NCI-H2107 treated with DMSO at 0.1 percent for 48 hours (cell line): Measurements from ENCODE around the gene RAET1E.
"Not testable (repeated sequence)": the region's sequence is repeated elsewhere in the genome, so short reads cannot be mapped to it uniquely, and the experiment has no call there.

ENCODE experiments used
- DNase-seq: peaks from one replicate; lab custom pipeline; 2025; ENCODE audit not compliant: unreplicated experiment; lab: John Stamatoyannopoulos, UW

RAET1E gene, protein sequence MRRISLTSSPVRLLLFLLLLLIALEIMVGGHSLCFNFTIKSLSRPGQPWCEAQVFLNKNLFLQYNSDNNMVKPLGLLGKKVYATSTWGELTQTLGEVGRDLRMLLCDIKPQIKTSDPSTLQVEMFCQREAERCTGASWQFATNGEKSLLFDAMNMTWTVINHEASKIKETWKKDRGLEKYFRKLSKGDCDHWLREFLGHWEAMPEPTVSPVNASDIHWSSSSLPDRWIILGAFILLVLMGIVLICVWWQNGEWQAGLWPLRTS

DNA sequence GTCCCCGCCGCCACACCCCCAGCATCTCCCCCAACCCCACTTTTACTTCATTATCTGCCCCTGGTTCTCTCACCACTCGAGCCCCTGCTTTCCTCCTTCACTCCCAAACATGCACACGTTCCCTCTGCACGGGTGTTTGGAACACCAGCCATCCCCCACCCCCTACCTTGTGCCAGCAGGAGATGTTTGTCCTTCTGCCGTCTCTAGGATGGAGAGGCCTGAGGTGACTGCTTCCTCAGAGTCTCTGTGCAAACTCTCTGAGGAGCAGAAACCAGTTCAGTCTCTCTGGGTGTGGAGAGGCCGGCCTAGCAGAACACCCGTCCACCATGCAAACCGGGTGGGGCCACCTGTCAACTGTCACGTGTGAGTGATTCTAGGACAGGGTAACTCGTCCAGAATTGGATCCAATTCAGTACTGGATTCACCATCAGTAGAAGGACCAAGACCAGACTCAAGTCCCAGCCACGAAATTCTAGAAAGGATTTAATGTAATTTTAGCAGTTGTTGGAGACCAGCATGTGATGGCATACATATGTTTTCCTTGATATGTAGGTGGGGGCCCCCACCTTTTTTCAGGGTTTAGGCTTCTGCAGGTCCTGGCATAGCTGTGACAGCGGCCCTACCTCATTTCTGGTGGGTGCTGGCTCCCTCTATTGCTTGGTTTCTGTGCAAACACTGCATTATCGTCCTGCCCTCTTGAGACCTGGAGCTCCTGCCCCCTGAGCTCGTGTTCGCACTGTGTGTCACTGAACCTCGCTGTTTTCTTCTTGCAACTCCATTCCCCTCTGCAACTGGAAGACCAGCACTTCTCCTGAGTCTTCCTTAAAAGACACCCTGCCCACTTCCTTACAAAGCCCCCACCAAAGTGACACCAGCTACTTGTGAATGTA lies at the start of gene RAET1E:
Gene RAET1E (minus strand): TSS at position 259 of the 890 bp plus-strand sequence. CDS start 7,212 bp downstream, outside the sequence.
- no peak for DNase-seq

- DNase-seq = not testable (repeated sequence)
These were observed 49.6 kb upstream of the RAET1E start for GRCh38 chr6:149947533-149947932.

DNA sequence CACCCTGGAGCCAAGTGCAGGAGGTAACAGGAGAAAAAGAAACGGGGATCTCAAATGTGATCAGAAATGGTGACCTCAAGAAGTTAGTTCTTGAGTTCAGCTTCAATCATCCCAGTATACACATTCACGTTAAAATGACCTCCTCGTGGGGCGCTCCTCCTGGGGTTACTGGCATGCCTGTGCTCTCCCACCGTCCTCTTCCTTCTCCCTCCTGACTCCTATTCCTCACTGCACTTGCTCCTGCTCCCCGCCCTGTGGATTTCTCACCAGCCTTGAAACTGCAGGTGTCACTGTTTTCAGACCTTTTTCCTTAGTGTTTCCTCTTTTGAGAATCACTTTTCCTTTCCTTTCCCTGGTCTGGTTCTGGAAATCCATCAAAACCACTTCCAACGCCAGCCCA lies 48.7 kb upstream of the RAET1E start:
- DNase-seq = not testable (repeated sequence)

- DNase-seq = not testable (repeated sequence)
These were observed 47.4 kb upstream of the RAET1E start for GRCh38 chr6:149945276-149945675.

- not testable (repeated sequence) for DNase-seq
These were observed 45.4 kb upstream of the RAET1E start for GRCh38 chr6:149943321-149943720.

DNA sequence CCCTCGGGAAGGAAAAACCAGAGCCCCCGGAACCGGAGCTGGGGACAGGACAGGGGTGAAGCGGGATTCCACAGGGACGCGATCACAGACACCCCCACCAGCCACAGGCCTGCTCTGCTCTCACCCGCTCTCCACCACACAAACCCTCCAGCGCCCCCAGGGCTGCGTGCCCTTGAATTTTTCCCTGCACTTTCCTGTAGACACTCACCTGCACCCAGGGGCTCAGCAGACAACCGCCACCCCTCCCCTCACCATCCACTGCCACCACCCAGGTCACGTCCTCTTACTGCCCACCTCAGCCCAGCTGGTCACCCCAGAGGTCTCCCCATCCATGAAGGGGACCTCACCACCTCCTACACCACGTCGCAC lies 44.5 kb upstream of the RAET1E start:
- DNase-seq = no peak

GRCh38 chr6:149941583-149942460 lies 43.9 kb upstream of the RAET1E start, which contains the start of gene ULBP2:
ULBP2 (plus strand) TSS chr6:149942014; CDS start chr6:149942073, 59 bp downstream.
- DNase-seq = peak; percentile 71

DNA sequence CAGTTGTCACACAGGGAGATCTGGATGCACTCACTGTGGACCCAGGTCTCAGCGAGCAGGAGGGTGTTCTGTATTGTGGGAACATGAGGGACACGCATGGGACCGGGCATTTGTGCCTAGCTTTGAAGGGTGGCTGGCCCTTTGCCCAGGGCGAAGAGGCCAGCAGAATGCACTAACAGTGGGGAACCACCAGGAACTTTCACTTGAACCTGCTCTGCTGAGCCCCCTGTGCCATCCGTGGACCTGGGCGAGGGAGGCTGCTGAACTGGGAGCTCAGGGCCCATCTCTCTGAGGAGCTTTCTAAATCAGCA lies 42.7 kb upstream of the RAET1E start:
- no peak for DNase-seq

DNA sequence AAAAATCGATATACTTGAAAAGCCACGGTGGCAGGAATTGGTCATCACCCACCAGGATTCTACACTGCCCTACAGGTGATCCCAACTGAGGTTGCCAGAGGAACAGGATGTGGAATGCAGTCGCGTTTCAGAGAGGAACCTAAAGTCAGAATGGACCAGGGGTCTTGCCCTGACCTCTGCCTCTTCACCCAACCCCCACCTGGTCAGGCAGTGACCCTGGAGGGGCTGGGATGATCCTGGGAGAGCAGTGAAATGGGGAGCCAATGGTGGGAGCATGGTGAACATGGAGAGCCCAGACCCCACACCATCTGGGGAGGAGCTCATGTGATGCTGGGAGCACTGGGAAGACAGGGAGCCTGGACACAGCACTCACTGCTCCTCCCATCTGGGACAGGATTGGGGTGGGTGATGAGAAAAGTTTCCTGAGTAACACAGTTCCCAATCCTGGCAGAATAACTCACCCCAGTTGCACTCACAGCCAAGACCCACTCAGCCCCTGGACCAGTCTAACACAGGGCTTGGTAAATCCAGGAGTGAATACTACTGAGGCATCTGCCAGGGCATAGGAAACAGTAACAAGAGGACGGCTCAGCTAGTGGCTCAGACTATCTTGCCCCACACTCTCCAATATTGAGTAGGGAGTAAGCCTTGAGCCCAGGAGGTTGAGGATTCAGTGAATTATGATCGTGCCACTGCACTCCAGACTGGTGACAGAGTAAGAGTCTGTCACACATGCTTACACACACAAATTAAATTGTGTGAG lies 42.2 kb upstream of the RAET1E start:
- no peak for DNase-seq

DNA sequence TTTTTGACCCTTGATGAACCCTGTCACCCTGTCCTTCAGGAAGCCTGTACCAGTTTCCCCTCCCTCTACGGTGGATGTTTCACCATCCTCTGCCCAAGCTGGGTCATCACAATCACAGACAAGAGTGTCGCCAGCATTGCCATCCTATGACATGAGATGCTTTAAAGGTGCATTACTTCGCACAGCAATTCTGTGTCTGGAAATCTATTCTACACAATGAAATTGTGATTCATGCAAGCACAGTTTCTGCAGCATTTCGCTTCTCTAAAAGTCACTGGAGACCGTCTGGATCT lies 41.4 kb upstream of the RAET1E start:
- DNase-seq = no peak

DNA sequence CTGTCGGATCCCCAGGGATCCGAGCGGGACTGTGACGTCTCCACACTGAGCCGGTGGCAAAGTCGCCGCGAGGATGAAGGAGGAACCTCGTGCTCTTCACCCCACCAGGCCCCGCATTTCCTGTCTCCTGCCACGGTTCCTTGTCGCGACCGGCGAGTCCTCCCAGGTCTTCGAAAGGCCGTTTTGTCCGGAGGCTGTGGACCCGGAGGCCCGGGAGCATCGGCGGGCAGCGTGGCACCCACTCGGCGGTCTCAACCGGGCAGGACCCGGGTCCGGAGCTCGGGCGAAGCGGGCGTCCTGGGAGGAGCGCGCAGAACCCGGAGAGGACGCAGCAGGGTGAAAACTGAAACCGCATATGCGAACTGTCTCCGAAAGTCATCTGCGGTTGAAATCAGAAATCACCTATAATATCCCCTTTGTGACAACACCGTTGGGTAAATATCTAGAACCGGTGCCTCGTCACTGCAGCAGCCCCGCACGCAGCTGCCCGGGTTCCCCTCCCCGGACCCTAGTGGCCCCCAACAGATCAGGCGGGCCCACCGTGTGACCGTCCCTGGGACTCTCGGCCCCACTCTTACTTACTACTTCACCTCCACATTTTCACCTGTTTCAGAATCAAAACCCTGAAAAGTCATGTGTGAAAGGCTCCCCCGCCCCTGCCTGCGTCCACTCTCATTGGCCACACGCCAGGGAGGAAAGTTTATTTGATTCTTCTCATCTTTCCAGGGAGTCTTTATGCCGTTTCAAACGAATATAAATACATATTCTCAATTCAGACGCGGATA lies 40.9 kb upstream of the RAET1E start:
- no peak for DNase-seq

GRCh38 chr6:149938013-149938570 lies 40.2 kb upstream of the RAET1E start:
- DNase-seq = not testable (repeated sequence)

GRCh38 chr6:149936743-149937142 lies 38.8 kb upstream of the RAET1E start:
- no peak for DNase-seq

DNA sequence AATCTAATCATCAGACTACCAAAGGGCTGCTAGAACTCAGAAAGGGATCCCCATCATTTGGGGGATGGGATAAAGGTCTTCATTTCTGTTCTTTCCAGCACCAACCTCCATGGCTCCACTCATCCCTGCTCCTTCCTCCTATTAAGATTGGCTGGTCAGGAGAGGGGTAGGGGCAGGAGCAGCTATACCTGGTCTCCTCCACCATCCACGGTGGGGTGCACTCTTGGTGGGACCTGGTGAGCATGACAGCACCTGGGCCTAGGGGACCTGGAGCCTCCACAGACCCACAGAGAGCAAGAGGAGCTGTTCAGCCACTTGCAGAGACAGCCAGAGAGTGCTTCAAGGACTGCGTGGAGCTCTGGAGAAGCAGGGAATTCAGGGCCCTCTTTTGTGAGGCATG lies 37.8 kb upstream of the RAET1E start:
- no peak for DNase-seq

DNA sequence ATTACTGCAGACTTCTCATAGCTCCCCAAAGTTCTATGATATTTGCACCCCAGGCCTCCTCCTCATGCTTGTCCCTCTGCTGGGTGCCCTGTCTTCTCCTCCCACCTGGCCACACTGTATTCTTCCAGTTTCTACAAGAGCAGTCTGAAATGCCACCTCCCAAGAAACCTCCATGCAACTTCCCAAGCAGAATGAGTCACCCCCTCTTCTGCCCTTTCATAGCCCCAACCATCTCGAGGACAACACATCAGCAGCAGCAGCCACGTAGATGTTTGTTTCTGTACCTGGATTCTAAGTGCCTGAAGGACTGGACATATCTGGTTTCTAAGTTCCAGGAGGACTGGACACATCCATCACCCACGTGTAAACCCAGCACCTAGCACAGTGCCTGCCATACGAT lies 37.3 kb upstream of the RAET1E start:
- DNase-seq = no peak

GRCh38 chr6:149934249-149935156 lies 36.6 kb upstream of the RAET1E start:
- peak; percentile 54 for DNase-seq

DNA sequence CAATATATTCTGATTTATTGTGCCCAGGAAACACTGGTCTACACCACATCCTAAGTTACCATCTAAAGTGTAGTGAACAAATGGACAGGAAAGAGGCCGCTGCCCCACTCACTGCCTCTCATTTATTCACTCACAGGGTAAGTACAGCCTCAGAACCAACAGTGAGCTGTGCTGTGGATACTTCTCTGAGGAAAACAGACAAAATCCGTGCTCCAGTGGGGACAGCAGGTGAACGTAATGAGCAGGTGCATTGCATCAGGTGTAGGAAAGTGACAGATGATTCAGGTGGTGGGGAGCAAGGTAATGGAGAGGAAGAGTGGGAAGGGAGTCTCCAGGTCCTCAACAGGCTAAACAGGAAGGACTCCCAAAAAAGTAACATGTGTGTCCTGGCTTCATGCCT lies 35.5 kb upstream of the RAET1E start:
- no peak for DNase-seq

DNA sequence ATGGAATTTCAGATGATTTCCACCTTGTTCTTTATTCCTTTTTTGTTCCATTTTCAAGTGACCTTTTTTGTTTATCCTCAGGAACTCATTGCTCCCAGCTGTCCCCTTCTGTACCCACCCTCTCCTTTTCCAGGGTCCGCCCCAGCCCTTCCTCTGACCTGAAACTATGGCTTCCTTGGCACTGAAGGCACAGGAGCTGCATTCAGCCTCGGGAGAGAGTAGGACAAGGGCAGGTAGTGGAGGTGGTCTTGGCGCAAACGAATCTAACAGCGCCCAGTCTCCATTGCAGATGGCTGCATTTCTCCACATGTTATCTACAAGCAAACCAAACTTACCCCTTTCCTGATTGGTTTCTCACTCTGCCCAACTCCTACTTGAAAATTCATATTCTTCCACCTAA lies 35.1 kb upstream of the RAET1E start:
- DNase-seq = no peak

- DNase-seq = no peak
These were observed 33.6 kb upstream of the RAET1E start for GRCh38 chr6:149931501-149931900.
